ENCODE measurements around the gene PAH.

DNA sequence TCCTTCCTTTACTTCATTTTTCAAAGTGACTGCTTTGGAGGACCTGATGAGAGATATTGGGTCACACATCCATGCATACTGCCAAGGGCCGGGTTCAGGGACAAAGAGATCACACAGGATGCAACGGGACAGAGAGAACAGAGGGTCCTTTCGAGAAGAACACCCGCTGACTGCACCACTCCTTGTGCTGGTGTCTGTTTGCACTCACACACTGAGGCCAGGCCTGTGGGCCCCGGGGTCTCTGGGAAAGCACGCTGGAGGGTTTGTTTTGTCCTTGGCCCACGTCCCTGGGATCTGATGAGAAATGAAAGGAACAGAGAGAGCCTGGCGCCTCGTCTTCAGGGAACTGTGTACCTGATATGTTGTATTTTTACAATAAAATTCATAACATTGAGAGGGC lies 42.2 kb downstream of the PAH start:
- no peak for TF ChIP-seq CTCF (IDR thresholded peaks at IDR 0.05)
- TF ChIP-seq POLR2A (IDR thresholded peaks at IDR 0.05) = no peak
